Central memory CD4-positive, alpha-beta T cell (primary cell): ENCODE results near the gene CAAP1.
"Not testable (repeated sequence)": the region's sequence is repeated elsewhere in the genome, so short reads cannot be mapped to it uniquely, and the experiment has no call there.

Experiments used
- DNase-seq: peaks from one replicate; pipeline ENCODE4 v3.0.0; 2022

Gene CAAP1

GRCh38 chr9:26828391-26828955 lies 64.1 kb downstream of the CAAP1 start:
- not testable (repeated sequence) for DNase-seq

DNA sequence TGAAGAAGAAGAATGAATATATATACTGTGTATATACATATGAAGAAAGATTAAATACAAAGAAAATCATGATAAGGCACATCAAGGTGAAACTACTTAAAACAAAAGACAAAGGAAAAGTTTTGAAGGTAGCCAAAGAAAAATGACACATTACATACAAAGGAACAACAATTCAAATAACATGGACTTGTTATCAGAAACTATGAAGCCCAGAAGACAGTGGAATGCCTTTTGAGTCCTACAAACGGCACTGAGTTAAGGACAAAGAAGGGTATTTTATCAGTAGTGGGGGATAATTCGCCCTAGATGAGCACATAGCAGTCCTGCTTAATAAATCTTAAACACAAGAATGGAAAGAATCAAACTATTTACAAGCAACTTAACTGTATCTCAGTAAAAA lies 77.8 kb downstream of the CAAP1 start:
- no peak for DNase-seq

GRCh38 chr9:26813247-26813646 lies 79.4 kb downstream of the CAAP1 start:
- no peak for DNase-seq

DNA sequence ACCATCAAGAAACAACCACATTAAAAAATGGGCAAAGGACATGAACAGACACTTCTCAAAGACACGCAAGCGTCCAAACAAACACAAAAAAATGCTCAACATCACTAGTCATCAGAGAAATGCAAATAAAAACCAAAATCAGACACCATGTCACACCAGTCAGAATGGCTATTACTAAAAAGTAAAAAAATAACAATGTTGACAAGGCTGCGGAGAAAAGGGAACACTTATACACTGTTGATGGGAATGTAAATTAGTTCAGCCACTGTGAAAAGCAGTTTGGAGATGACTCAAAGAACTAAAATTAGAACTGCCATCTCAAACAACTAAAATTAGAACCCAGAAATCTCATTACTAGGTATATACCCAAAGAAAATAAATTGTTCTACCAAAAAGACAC lies 80.4 kb downstream of the CAAP1 start:
- DNase-seq: no peak

DNA sequence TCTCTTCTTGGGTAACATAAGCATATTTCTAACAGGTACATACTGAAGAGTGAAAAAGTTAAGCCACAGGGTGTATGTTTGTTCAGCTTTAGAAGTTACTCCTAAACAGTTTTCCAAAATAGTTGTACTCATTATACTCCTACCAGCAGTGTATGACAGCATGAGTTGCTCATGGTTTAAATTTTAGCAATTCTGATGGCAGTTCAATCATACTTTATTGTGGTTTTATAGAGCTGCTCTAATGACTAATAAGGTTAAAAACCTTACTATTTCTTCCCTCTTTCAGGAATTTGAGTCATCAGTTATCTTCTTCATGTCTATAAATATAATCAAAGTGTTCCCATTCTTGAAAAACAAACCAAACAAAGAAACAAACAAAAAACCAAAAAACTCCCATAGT lies 81.5 kb downstream of the CAAP1 start:
- DNase-seq: no peak

- DNase-seq: no peak
Observed at GRCh38 chr9:26809795-26810194, 82.8 kb downstream of the CAAP1 start.

DNA sequence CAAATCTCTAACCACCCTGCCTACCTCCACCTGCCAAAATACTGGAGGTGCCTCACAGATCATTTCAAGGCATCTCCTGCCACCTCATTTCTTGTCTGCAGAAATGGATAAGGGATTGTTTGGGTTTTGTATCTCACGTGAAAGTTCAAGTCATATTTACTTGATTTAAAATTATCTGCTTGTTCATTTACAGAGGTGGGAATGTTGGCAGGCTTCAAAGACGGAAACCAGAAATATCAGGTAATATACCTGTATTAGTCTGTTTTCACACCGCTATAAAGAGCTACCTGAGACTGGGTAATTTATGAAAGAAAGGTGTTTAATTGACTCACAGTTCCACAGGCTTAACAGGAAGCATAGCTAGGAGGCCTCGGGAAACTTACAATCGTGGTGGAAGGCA lies 85.4 kb downstream of the CAAP1 start:
- DNase-seq: no peak

DNA sequence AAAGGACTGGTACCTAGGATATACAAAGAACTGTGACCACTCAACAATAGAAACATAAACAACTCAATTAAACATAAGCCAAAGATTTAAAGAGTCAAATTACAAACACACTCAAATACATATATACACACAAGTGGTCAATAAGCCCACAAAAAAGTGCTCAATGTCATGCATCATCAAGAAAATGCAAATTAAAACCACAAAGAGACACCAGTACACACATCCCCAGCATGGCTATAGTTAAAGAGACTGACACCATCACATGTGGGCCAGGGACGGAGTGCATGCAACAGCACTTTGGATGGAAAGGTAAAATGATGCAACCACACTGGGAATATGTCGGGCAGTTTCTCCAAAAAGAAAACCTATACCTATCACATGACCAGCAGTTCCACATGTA lies 89.7 kb downstream of the CAAP1 start:
- DNase-seq: no peak

DNA sequence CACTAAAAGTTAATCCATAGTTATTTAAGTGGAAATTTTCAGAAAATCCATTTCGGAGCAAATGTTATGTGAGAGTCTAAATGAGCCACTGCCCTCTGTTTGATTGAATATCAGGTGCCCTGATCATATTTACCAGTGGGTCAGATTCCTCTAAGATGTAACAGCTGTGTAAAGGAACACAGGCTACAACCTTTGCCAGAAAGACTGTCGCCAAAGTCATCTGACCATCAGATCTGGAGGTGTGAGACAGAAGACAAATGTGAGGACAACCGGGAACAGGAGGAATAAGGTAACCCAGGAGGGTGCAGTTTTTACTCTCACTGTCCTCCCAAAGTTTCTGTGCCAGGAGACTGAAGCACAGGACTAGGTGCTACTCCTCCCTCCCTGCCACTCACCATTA lies 90.8 kb downstream of the CAAP1 start:
- DNase-seq: no peak

GRCh38 chr9:26800322-26800721 lies 92.3 kb downstream of the CAAP1 start:
- DNase-seq: no peak

GRCh38 chr9:26791274-26791673 lies 101.3 kb downstream of the CAAP1 start:
- DNase-seq: no peak
